Breast epithelium (tissue), 3 donors: ENCODE data around the gene WBP1.

ENCODE experiments used
- POLR2A ChIP-seq: fragments of 450-650 bp; IDR thresholded peaks from one replicate; pipeline ENCODE4 v1.6.1; 2016; ENCODE audit warnings: antibody characterized with exemption, mild to moderate bottlenecking, moderate library complexity
- POLR2AphosphoS5 ChIP-seq, 3 donors: sonication (generic); formaldehyde crosslinking; IDR thresholded peaks; one replicate each; pipeline ENCODE4 v1.6.1; 2017; ENCODE audit warnings: antibody characterized with exemption in 3 of 3

DNA sequence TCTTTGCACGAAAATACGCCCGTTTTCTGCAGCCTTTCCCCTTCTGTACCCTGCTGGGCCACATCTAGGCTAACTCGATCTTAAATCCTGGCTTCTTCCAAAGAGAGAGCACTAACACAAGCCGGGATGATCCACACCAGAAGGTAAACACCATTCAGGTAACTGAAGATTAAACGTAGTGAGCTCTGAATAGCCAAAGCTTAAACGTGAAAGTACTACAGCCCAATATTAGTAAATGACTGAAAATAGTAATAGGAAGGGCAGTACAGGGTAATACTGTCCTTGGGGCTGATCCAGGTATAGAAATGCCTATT is 14.7 kb downstream of the WBP1 start:
- TF ChIP-seq POLR2A (no peak), POLR2AphosphoS5 (IDR thresholded peaks at IDR 0.05) (no peak)
